GM19452 (cell line): ENCODE data around the gene MSANTD7.
"Not testable (repeated sequence)": the region's sequence is repeated elsewhere in the genome, so short reads cannot be mapped to it uniquely, and the experiment has no call there.

Source experiments
- ATAC-seq: cut with Tn5 transposase; IDR thresholded peaks from one replicate; pipeline ENCODE4 v1.9.1; 2021; ENCODE audit not compliant: unreplicated experiment

The MSANTD7 gene

DNA sequence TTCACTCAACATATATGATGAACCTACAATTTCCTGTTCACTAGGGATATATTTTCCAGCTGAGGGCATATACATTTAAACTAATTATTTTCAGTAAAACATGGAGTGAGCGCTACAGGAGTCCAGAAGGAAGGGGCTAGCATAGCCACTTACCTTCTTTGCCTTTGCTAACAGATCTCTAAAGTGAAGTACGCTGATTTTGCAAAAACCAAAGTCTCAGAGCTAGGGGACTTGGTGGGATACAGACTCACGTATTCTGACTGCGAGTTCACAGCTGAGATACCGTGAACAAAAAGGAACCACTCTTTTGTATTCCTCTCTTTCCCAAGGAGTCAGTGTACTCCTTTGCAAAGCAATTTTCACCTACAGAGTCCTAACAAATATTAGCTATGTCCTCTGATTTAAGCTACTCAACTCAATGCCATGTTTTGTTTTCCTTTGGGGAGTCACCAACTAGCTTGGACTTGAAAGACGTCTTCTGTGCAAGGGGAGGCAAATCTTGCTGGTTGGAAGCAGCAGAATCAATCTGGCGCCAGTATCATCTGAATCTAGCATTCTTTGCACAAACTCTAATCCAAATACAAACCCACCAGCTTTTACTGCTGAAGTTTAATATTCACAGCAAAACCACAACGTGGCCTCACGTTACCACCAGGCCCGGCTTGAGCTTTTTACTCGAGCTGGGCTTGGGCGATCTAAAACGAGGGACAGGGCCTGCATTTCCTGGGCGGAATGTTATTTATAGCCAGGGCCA, 926 bp upstream of the MSANTD7 start:
- no peak for ATAC-seq

DNA sequence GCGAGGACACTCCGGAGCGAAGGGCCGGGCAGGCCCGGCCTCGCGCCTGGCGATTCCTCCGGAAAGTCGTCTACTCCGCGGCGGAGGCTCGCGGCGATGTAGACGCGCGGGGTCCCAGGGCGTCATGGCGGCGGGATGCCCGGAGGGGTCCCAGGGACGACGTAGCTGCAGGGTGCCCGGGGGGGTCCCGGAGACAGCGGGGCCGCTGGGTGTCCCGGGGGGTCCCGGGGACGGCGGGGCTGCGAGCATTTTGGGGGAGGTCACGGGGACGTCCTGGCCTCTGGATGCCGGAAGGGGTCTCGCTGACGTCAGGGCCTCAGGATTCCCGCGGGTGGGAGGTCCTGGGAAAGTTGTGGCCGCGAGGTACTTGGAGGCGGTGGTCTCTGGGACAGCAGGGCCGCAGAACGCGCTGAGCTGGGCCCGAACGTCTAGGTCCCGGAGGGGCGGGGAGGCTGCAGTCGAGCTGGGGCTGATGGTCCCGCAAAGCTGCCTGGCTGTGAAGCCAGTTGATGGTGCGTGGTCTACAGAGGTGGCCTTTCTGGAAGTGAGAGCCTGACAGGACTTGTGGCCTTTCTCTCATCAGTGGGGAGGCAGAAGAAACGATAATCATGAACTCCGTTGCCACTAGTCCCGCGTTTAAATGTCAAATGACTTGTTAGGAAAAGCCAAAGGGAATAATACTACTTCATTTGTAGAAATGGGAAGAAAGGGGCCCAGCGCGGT, 637 bp downstream of the MSANTD7 start:
- no peak for ATAC-seq

DNA sequence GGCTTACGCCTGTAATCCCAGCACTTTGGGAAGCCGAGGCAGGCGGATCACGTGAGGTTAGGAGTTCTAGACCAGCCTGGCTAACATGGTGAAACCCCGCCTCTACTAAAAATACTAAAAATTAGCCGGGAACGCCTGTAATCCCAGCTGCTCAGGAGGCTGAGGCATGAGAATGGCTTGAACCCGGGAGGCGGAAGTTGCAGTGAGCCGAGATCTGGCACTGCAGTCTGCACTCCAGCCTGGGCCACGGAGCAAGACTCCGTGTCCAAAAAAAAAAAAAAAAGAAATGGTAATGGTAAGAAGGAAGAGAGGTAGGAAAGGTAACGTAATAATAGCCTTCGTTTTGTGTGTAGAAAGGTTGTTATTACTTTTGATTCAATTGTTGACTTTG, 1.2 kb downstream of the MSANTD7 start:
- no peak for ATAC-seq

DNA sequence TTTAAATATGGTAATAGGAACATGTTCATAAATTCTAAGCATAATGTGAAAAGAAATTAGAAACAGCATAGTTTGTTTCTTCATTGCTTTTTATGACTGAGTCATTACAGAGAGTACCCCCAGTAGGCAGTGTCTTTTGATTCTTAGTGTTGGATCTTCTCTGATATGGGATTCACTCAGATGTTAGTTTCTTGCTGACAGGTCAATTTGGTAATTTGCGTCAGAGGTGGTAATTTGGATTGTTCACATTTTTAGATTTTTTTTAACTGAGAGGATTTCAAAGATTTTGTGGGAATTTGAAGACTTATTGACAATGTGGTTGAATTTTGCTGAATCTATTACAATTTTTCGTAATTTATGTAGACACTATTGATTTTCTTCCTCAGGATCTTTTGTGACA, 2.1 kb downstream of the MSANTD7 start:
- ATAC-seq: no peak

DNA sequence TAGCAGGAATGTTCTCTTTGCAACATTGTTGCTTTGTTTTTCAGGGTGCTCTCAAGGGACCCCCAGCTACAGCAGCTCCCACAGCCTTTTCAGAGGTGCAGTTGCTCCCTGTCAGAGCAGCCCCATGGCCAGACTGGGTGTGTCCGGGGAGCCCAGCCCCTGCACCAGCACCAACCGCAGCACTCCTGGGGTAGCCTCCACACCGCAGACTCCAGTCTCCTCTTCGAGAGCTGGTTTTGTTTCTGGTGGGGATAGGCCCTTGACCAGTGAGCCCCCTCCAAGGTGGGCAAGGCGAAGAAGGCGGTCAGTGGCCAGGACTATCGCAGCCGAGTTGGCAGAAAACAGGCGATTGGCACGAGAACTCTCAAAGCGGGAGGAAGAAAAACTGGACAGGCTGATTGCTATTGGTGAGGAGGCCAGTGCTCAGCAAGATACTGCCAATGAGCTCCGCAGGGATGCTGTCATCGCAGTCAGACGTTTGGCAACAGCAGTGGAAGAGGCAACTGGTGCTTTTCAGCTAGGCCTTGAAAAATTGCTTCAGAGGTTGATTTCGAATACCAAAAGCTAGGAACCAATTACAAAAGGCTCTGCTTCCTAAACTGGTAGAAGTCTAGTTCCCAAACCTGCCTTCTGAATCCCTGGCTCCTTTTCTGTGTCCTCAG, 5.4 kb downstream of the MSANTD7 start:
- ATAC-seq: no peak

DNA sequence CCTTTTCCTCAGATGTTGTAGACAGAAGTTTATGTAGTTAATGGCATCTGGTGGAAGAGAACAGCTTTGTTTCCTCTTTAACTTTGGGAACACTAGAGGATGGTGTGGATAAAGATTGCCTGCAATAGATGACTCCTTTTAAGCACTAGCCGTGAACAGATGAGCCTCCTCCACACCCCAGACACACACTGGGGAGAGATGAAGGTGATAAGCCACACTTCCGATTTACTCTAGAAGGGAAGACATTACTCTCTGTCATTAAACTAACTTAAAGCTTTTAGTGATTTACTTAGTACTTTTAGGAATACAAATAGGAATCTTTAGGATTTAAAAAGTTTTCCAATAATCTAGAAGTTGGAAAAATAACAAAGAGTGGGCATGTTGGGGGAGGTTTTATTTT, 6.8 kb downstream of the MSANTD7 start:
- no peak for ATAC-seq

DNA sequence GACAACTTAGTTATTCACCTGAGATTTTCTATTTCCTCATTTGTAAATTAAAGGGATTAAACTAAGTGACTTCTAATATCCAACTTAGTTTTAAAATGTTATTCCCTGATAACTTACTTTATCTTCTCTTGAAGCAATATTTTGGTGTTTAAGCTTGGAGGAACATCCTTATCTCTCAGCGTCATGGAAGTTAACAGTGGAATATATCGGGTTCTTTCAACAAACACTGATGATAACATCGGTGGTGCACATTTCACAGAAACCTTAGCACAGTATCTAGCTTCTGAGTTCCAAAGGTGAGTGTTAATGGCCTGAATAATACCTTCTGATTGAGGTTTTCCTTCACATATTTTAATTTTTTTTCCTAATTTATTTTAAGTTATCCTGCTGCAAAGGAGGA, 14.1 kb downstream of the MSANTD7 start:
- ATAC-seq: no peak

DNA sequence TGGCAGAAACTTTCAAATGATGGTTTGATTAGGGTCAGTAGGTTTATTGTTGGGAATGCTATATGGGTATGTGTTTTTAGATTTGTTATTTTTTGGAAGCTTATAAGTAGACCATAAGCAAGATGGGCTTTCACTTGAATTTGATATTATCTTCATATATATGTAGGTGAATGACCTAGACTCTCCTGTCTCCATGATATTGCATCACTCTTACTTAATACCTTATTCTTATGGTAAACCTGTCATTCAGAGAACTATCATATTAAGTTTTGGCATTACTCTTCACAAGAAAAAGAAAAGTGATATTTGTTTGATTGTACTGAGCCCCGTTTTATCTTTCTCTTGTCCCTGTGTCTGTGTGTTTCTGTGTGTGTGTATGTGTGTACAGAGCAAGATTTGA, 17.3 kb downstream of the MSANTD7 start:
- no peak for ATAC-seq

DNA sequence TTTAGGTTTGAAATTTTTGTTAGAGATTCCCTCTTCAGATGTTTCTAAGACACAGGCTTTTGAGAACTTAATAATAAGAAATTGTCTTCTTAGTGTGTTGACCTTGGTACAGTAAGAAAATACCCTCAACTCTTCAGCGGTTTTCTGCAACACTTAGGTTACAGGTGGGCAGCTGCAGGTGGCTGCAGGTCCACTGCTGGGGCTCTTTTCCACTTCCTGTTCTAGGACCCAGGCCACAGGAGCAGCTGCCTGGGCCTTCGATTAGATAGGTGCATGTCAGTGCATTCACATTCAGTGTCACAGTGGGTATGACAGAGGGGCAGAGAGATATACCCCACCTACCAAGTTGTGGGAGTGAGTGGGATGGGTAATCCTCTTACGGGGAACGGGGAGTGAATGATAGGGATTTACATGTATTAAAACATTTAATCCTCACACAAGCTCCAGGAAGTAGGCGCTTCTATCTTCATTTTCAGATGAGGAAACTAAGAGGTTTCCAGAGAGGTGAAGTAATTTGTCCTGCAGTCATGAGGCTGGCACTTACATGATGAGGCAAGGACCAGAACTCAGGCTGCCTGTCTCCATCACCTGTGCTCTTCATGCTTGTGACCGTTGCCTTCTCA, 20.3 kb downstream of the MSANTD7 start:
- ATAC-seq: no peak

DNA sequence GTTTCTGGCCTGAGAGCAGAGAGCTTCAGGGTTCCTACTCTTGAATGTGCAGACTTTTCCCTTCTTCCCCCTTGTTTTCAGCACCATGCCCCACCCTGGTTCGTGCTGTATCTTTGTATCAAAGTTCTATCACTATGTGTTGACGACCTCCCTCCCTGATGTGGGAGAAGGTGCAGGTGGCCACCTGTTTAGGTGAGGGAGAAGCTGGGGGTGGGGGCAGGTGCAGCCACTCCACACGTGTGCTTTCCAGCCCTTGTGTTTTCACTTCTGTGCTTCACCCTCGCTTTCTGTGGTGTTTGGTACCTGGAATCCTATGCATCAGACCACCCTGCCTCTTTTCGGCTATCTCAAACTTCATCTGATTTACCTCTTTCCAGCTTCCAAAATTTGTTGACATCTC, 20.9 kb downstream of the MSANTD7 start:
- no peak for ATAC-seq

DNA sequence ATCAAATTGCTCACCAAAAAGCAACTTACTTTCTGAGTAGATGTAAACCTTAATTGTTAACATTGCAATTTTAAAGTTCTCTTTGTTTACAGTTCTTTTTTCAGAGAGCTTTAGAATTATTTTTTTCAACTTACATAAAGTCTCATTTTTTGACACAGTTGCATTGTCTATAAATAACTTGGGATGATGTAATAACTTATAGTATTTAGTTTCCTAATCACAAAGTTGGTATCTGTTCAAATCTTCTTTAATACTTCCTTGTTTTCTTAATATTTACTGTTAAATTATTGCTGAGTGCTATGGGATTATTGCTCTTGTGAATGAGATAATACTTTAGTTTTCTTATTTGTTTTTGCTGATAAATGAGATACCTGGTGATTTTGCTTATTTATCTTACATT, 21.7 kb downstream of the MSANTD7 start:
- ATAC-seq: no peak

DNA sequence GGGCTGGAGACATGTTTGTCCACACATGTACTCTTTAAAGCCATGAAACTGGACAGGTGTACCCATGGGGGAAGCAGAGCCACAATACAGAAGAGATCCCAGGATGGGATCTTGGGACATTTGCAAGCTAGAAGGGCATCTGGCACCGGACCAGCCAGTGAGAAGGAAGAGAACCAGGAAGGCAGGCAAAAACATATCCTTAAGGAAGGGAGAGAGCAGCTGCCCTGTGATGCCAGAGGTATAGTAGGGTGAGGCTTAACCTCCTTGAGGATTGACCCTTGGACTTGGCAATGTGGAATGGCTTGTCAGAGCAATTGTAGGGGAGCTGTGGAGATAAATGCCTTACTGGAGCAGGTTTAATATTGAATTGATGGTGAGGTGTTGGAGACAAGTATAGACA, 22.7 kb downstream of the MSANTD7 start:
- no peak for ATAC-seq

DNA sequence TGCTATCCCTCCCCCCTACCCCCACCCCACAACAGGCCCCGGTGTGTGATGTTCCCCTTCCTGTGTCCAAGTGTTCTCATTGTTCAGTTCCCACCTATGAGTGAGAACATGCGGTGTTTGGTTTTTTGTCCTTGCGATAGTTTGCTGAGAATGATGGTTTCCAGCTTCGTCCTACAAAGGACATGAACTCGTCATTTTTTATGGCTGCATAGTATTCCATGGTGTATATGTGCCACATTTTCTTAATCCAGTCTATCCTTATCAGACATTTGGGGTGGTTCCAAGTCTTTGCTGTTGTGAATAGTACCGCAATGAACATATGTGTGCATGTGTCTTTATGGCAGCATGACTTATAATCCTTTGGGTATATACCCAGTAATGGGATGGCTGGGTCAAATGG, 26.4 kb downstream of the MSANTD7 start:
- not testable (repeated sequence) for ATAC-seq

DNA sequence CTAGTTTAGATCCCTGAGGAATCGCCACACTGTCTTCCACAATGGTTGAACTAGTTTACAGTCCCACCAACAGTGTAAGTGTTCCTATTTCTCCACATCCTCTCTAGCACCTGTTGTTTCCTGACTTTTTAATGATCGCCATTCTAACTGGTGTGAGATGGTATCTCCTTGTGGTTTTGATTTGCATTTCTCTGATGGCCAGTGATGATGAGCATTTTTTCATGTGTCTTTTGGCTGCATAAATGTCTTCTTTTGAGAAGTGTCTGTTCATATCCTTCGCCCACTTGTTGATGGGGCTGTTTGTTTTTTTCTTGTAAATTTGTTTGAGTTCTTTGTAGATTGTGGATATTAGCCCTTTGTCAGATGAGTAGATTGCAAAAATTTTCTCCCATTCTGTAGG, 26.8 kb downstream of the MSANTD7 start:
- not testable (repeated sequence) for ATAC-seq

DNA sequence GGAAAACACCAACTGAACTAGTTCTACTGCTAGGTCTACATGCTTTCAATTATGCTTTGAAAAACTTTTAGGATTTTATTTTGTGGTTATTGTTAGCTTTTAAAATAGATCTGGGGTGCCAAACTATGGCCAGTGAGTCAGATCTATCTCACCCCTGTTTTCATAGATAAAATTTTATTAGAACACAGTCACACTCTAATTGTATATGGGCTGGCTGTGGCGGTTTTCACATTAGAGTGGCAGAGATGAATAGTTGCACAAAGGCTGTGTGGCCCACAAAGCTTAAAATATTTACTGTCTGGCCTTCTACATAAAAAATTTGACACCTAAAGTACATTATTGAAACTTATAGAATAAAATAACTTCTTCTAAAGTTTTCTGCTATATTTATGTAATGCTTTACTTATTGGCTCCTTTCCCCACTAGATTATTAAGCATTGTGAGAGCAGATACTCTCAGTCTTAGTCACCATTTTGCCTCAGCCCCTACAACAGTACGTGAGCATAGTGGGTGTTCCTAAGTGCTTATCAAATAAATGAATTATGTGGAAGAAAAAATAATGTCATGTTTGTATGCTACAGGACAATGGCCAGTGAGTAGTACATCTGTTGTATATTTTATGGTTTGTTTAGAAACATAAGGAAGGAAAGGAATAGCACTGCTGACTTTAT, 35.1 kb downstream of the MSANTD7 start:
- no peak for ATAC-seq

DNA sequence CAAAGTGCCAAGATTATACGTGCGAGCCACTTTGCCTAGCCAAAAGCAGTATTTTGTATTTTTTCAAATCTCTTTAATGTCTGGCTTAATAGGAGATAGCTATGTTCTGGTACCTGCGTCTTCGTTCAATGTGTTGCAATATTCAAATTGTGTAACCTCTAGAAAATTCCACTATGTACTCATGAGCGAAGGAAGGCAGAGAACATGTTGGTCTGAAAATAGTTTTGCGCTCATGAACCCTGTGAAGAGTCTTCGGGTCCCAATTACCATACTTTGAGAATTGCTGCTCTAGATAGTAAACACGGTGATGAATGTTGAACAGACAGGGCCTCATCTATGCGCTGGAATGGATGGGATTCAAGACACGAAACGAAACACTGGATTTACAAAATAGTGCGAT, 37.8 kb downstream of the MSANTD7 start:
- no peak for ATAC-seq

DNA sequence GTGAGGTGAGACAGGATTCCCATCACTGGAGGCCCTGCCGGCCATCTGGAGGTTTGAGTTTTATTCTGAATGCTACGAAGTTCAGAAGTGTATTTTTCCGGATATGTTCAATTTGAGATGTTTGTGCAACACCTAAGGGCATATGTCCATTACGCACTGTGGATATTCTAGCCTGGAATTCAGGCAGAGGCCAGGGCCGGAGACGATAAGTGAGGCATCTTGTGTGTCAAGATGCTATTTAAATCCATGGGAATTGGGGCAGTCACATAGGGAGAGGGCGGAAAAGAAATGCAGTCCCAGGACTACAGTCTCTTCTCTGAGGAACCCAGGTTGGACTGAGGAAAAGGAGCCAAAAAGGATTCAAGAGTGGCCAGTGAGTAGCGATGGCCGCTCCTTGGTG, 38.7 kb downstream of the MSANTD7 start:
- no peak for ATAC-seq

DNA sequence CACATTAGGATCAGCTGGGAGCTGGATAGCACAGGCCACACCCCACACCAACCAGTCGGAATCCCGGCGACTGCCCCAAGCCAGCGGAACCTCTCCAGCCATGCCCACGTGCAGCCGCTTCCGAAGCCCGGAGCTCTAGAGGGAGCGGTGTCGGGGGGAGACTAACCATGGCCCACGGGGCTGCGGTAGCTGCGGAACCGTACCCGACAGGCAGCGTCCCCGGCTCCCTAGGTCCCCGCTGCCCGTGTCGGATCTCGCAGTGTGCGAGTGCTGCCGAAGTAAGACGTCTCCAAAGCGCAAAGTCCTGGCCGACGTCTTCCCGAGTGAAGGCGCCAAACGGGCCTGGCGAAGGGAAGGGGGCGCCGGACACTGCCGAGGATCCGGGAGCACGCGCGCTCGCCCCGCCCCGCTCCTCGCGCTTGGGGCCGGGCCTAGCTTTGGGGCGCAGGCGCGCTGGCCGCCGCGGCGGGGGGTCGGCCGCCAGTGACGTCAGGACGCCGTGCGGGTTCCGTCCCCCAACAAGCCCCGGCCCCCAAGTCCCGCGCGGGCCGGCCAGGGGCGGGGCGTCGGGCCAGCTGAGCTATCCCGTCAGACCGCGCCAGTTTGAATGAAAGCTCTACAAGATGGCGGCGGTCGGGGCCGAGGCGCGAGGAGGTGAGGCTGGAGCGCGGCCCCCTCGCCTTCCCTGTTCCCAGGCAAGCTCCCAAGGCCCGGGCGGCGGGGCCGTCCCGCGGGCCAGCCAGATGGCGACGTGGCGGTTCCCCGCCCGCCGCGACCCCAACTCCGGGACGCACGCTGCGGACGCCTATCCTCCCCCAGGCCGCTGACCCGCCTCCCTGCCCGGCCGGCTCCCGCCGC, 40.4 kb downstream of the MSANTD7 start, which contains the start of gene SUV39H2:
TSS of gene SUV39H2 (plus strand) at position 601 of the 858 bp plus-strand sequence. CDS start at position 624, 23 bp downstream.
- ATAC-seq: peak; percentile 90

DNA sequence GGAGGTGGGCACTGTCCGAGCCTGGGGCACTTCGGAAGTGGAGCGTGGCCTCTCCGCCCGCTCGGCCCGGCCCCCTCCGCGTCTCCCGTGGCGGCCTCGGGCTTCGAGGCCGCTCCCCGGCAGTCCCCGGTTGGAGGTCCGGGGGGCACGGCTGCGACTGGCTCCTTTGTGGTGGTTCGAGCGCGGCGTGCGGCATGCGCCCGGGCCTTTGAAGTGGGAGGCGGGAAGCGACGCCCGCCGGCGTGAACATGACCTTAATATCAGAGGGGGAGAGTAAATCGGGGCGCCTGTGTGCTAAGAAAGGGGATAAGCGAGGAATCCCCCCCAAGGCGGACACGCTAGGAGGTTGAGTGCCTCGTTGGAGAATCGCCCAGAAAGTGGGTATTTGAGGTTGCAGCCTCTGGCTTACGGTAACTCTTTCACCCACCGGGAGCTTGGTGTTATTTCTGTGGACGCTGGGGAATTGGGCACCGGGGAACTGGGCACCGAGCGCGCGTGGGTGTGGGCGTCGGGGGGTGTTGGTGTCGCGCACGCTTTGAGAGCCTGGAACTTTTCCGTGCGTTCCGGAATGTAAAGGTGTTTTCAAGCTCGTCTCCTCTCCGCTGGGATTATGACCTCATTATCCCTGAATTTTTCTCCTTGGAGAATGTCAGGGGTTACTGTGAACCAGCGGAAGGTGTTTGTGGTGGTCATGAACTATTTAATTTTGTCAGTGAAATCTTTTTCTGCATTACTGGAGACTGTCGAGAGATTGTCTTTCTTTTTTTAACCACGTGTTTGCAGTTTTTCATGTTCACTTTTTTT, 41.2 kb downstream of the MSANTD7 start:
- peak; percentile 25 for ATAC-seq

DNA sequence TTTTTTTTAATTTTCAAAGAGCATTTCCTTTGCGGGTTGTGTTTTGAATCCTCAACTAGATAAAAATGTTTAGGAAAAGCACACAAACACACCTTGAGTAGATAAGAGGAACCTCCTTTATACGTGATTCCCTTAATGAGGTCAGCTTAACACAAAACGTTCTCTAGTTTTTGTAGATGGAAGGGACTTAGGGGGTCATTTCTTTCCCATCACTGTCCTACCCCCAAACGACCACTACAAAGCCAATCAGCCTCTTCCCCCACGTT, 41.8 kb downstream of the MSANTD7 start:
- no peak for ATAC-seq
